OCI-LY7 (cell line): ENCODE results near the gene NRCAM.

Source experiments
- EZH2phosphoT487 ChIP-seq: fragments of 200-600 bp; sonication (generic); IDR thresholded peaks from 2 replicates; pipeline ENCODE4 v1.6.1; 2018; ENCODE audit warnings: low read depth, borderline replicate concordance, mild to moderate bottlenecking, mixed run types, antibody characterized with exemption, low read length, moderate library complexity, mixed read lengths
- TF ChIP-seq, protein P1 (sequence below): fragments of 200-600 bp; sonication (generic); conservative IDR thresholded peaks from 2 replicates; pipeline ENCODE4 v1.5.1; 2014; ENCODE audit warnings: mild to moderate bottlenecking, antibody characterized with exemption, low read length, moderate library complexity, mixed read lengths

DNA sequence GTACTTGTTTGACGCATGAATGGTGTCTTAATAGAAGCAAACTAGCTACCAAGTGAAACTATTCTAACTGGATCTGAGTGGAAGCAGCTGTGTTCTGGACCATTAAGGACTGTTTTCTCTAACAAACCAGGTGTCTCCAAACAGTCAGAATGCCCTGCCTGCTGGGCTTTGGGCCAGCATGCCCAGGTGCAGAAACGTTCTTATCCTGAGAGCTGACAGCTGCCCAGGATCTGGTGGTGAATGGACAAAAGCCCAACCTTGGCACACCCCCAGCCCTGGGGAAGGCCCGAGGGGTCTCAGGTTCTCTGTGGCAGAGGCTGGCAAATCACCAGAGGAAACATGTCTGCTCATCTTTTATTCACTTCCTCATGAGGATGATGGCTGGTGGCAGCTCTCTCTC, 277.8 kb downstream of the NRCAM start:
- TF ChIP-seq, protein P1, sequence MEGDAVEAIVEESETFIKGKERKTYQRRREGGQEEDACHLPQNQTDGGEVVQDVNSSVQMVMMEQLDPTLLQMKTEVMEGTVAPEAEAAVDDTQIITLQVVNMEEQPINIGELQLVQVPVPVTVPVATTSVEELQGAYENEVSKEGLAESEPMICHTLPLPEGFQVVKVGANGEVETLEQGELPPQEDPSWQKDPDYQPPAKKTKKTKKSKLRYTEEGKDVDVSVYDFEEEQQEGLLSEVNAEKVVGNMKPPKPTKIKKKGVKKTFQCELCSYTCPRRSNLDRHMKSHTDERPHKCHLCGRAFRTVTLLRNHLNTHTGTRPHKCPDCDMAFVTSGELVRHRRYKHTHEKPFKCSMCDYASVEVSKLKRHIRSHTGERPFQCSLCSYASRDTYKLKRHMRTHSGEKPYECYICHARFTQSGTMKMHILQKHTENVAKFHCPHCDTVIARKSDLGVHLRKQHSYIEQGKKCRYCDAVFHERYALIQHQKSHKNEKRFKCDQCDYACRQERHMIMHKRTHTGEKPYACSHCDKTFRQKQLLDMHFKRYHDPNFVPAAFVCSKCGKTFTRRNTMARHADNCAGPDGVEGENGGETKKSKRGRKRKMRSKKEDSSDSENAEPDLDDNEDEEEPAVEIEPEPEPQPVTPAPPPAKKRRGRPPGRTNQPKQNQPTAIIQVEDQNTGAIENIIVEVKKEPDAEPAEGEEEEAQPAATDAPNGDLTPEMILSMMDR = no peak
- no peak for TF ChIP-seq EZH2phosphoT487
